ENCODE data around the gene COX7A1. TPM values are rescaled to one million over a fixed set of nuclear protein-coding genes. Genes with fewer than 3 reads are reported as not detected.

Gene COX7A1
- total RNA-seq, 1 experiment from 2014 or later = not detected

GRCh38 chr19:36113425-36113824 lies 38.8 kb downstream of the COX7A1 start:
- DNase-seq (ENCODE audit: low read depth) = no peak

GRCh38 chr19:36112678-36113077 lies 39.6 kb downstream of the COX7A1 start:
- DNase-seq (ENCODE audit: low read depth) = no peak

- no peak for DNase-seq (ENCODE audit: low read depth)
Observed at GRCh38 chr19:36111200-36111539, 41.1 kb downstream of the COX7A1 start.

GRCh38 chr19:36110487-36111199 lies 41.6 kb downstream of the COX7A1 start, which contains the start of gene OVOL3:
TSS of gene OVOL3 (plus strand) at chr19:36111143. CDS start at chr19:36111203, 60 bp downstream.
- DNase-seq (ENCODE audit: low read depth) = no peak

- DNase-seq (ENCODE audit: low read depth) = no peak
Observed at GRCh38 chr19:36108684-36109083, 43.6 kb downstream of the COX7A1 start.

- no peak for DNase-seq (ENCODE audit: low read depth)
Observed at GRCh38 chr19:36106991-36107390, 45.3 kb downstream of the COX7A1 start.

- DNase-seq (ENCODE audit: low read depth) = no peak
Observed at GRCh38 chr19:36106441-36106840, 45.8 kb downstream of the COX7A1 start.

- no peak for DNase-seq (ENCODE audit: low read depth)
Observed at GRCh38 chr19:36103842-36104552, 48.2 kb downstream of the COX7A1 start.

GRCh38 chr19:36103040-36103626 lies 49.1 kb downstream of the COX7A1 start:
- no peak for DNase-seq (ENCODE audit: low read depth)

- DNase-seq (ENCODE audit: low read depth) = no peak
Observed at GRCh38 chr19:36101550-36102327, 50.5 kb downstream of the COX7A1 start.

Other genes starting within 250 kb of the COX7A1 start
- not detected in 2 replicates for gene HCST, start 249.9 kb downstream of the COX7A1 start, total RNA-seq (2014; rRNA removed; shearing (Covaris generic))
- not detected in 2 replicates for gene TYROBP, start 244.2 kb downstream of the COX7A1 start, total RNA-seq (2014; rRNA removed; shearing (Covaris generic))
- gene LRFN3, start 216.1 kb downstream of the COX7A1 start, total RNA-seq (2014; rRNA removed; shearing (Covaris generic)) = 1.9 and 3.4 TPM in 2 replicates
- gene SDHAF1, start 157.3 kb downstream of the COX7A1 start, total RNA-seq (2014; rRNA removed; shearing (Covaris generic)) = 18.0 and 22.9 TPM in 2 replicates
- not detected in 2 replicates for gene SYNE4, start 143.6 kb downstream of the COX7A1 start, total RNA-seq (2014; rRNA removed; shearing (Covaris generic))
- gene ALKBH6, start 138.2 kb downstream of the COX7A1 start, total RNA-seq (2014; rRNA removed; shearing (Covaris generic)) = 13.9 and 15.3 TPM in 2 replicates
- 0.45 TPM in 1 of 2 replicates, not detected in the other for gene CLIP3, start 119.6 kb downstream of the COX7A1 start, total RNA-seq (2014; rRNA removed; shearing (Covaris generic))
- 2.4 and 2.6 TPM in 2 replicates for gene THAP8, start 98.2 kb downstream of the COX7A1 start, total RNA-seq (2014; rRNA removed; shearing (Covaris generic))
- gene WDR62, start 97.5 kb downstream of the COX7A1 start, total RNA-seq (2014; rRNA removed; shearing (Covaris generic)) = 17.4 and 20.2 TPM in 2 replicates
- gene OVOL3, start 41.3 kb downstream of the COX7A1 start, total RNA-seq (2014; rRNA removed; shearing (Covaris generic)) = not detected in 2 replicates
- gene POLR2I, start 37.6 kb downstream of the COX7A1 start, total RNA-seq (2014; rRNA removed; shearing (Covaris generic)) = 124 and 135 TPM in 2 replicates
- 176 and 193 TPM in 2 replicates for gene TBCB, start 37.0 kb downstream of the COX7A1 start, total RNA-seq (2014; rRNA removed; shearing (Covaris generic))
- gene CAPNS1, start 12.4 kb downstream of the COX7A1 start, total RNA-seq (2014; rRNA removed; shearing (Covaris generic)) = 391 and 431 TPM in 2 replicates
- gene ZNF565, start 62.2 kb upstream of the COX7A1 start, total RNA-seq (2014; rRNA removed; shearing (Covaris generic)) = 0.90 and 2.2 TPM in 2 replicates
- gene ZNF146, start 62.7 kb upstream of the COX7A1 start, total RNA-seq (2014; rRNA removed; shearing (Covaris generic)) = 78.2 and 94.5 TPM in 2 replicates
- 0.98 and 1.3 TPM in 2 replicates for gene ZFP14, start 226.8 kb upstream of the COX7A1 start, total RNA-seq (2014; rRNA removed; shearing (Covaris generic))

Measured in HT1080 (cell line).